ENCODE data around the gene PER2. TPM values are rescaled to one million over a fixed set of nuclear protein-coding genes. Genes with fewer than 3 reads are reported as not detected.
"Not testable (repeated sequence)": the region's sequence is repeated elsewhere in the genome, so short reads cannot be mapped to it uniquely, and the experiment has no call there.

Gene PER2
- total RNA-seq, 1 experiment from 2014 or later: 5.8 TPM

- no peak for DNase-seq (ENCODE audit: low read depth in 1 of 2, low spot score in 2 of 2)
- Histone ChIP-seq H3K27ac (no peak overlapping the region), H3K9me3 (replicated peaks) (no peaks in the 10 kb centered on the region; the same call in 1 of the 2 replicates), H3K4me1 (replicated peaks) (peaks cover 9% of the 10 kb centered on the region), H3K4me3 (no peak overlapping the region), H3K27me3 (replicated peaks) (no peaks in the 10 kb centered on the region), H3K36me3 (peaks cover 12% of the 10 kb centered on the region)
Measured at GRCh38 chr2:238322001-238322411, 33.6 kb upstream of the PER2 start.

GRCh38 chr2:238321467-238321866 is 33.1 kb upstream of the PER2 start:
- no peaks in the 10 kb centered on the region; the same call in 1 of the 2 replicates for H3K9me3 ChIP-seq (replicated peaks)
- H3K27ac ChIP-seq: no peak overlapping the region
- H3K4me3 ChIP-seq: peak overlapping the region; percentile 97

GRCh38 chr2:238320648-238321281 is 32.4 kb upstream of the PER2 start:
- no peaks in the 10 kb centered on the region; the same call in 1 of the 2 replicates for H3K9me3 ChIP-seq (replicated peaks)

More at GRCh38 chr2:238321467-238321866, 33.1 kb upstream of the PER2 start:
- Histone ChIP-seq H3K4me1 (replicated peaks) (peaks cover 9% of the 10 kb centered on the region), H3K36me3 (peaks cover 12% of the 10 kb centered on the region), H3K27me3 (replicated peaks) (no peaks in the 10 kb centered on the region)
- no peak for DNase-seq (ENCODE audit: low read depth in 1 of 2, low spot score in 2 of 2)

GRCh38 chr2:238320246-238320647 is 31.8 kb upstream of the PER2 start, which contains the start of gene TRAF3IP1:
Gene TRAF3IP1 (plus strand): TSS chr2:238320518. CDS start chr2:238320663, 145 bp downstream.
- H3K27me3 ChIP-seq (replicated peaks): no peaks in the 10 kb centered on the region
- peaks cover 9% of the 10 kb centered on the region for H3K4me1 ChIP-seq (replicated peaks)
- H3K36me3 ChIP-seq: peaks cover 9% of the 10 kb centered on the region
- H3K9me3 ChIP-seq (replicated peaks): no peaks in the 10 kb centered on the region; the same call in 1 of the 2 replicates
- peak; percentile 82 to 89 for DNase-seq (ENCODE audit: low read depth in 1 of 2, low spot score in 2 of 2)
- H3K27ac ChIP-seq: no peak within 1 kb of the TSS
- H3K4me3 ChIP-seq: peak within 1 kb of the TSS; percentile 97

More at GRCh38 chr2:238320648-238321281, 32.4 kb upstream of the PER2 start:
- DNase-seq (ENCODE audit: low read depth in 1 of 2, low spot score in 2 of 2): no peak
- Histone ChIP-seq H3K4me3 (peak overlapping the region; percentile 97), H3K36me3 (peaks cover 12% of the 10 kb centered on the region), H3K27ac (no peak overlapping the region), H3K4me1 (replicated peaks) (peaks cover 9% of the 10 kb centered on the region), H3K27me3 (replicated peaks) (no peaks in the 10 kb centered on the region)

GRCh38 chr2:238315031-238315595 is 26.7 kb upstream of the PER2 start:
- H3K4me3 ChIP-seq: no peak overlapping the region
- H3K36me3 ChIP-seq: no peaks in the 10 kb centered on the region
- no peak overlapping the region for H3K27ac ChIP-seq
- H3K9me3 ChIP-seq (replicated peaks): no peaks in the 10 kb centered on the region
- H3K4me1 ChIP-seq (replicated peaks): peaks cover 3% of the 10 kb centered on the region; the same call in 1 of the 2 replicates
- no peak for DNase-seq (ENCODE audit: low read depth in 1 of 2, low spot score in 2 of 2)
- H3K27me3 ChIP-seq (replicated peaks): no peaks in the 10 kb centered on the region

GRCh38 chr2:238314576-238314975 is 26.2 kb upstream of the PER2 start:
- H3K36me3 ChIP-seq: no peaks in the 10 kb centered on the region
- no peak overlapping the region for H3K27ac ChIP-seq
- H3K4me1 ChIP-seq (replicated peaks): no peaks in the 10 kb centered on the region
- no peaks in the 10 kb centered on the region for H3K27me3 ChIP-seq (replicated peaks)
- no peaks in the 10 kb centered on the region for H3K9me3 ChIP-seq (replicated peaks)
- no peak for DNase-seq (ENCODE audit: low read depth in 1 of 2, low spot score in 2 of 2)
- H3K4me3 ChIP-seq: no peak overlapping the region

GRCh38 chr2:238313991-238314350 is 25.6 kb upstream of the PER2 start:
- no peak for DNase-seq (ENCODE audit: low read depth in 1 of 2, low spot score in 2 of 2)
- no peak overlapping the region for H3K4me3 ChIP-seq
- H3K27ac ChIP-seq: no peak overlapping the region
- no peaks in the 10 kb centered on the region for H3K27me3 ChIP-seq (replicated peaks)
- no peaks in the 10 kb centered on the region for H3K9me3 ChIP-seq (replicated peaks)
- H3K4me1 ChIP-seq (replicated peaks): no peaks in the 10 kb centered on the region
- no peaks in the 10 kb centered on the region for H3K36me3 ChIP-seq

- Histone ChIP-seq H3K36me3 (no peaks in the 10 kb centered on the region), H3K4me3 (no peak overlapping the region), H3K9me3 (replicated peaks) (no peaks in the 10 kb centered on the region), H3K27ac (no peak overlapping the region), H3K27me3 (replicated peaks) (no peaks in the 10 kb centered on the region), H3K4me1 (replicated peaks) (no peaks in the 10 kb centered on the region)
- no peak for DNase-seq (ENCODE audit: low read depth in 1 of 2, low spot score in 2 of 2)
Measured at GRCh38 chr2:238313289-238313990, 25.0 kb upstream of the PER2 start.

- H3K27me3 ChIP-seq (replicated peaks); H3K9me3 ChIP-seq (replicated peaks); H3K27ac ChIP-seq; H3K4me3 ChIP-seq; DNase-seq (ENCODE audit: low read depth in 1 of 2, low spot score in 2 of 2); H3K4me1 ChIP-seq (replicated peaks); H3K36me3 ChIP-seq: not testable (repeated sequence)
Measured at GRCh38 chr2:238310721-238311120, 22.3 kb upstream of the PER2 start.

GRCh38 chr2:238308177-238308576 is 19.8 kb upstream of the PER2 start:
- Histone ChIP-seq H3K27me3 (replicated peaks) (no peaks in the 10 kb centered on the region), H3K36me3 (no peaks in the 10 kb centered on the region), H3K27ac (no peak overlapping the region)

GRCh38 chr2:238306672-238306998 is 18.2 kb upstream of the PER2 start:
- 0 out of 2 replicates have a peak, but pooled peaks cover 4% of the 10 kb centered on the region for H3K4me1 ChIP-seq (replicated peaks)
- H3K36me3 ChIP-seq: no peaks in the 10 kb centered on the region
- DNase-seq (ENCODE audit: low read depth in 1 of 2, low spot score in 2 of 2): no peak
- no peaks in the 10 kb centered on the region for H3K27me3 ChIP-seq (replicated peaks)
- no peaks in the 10 kb centered on the region for H3K9me3 ChIP-seq (replicated peaks)
- H3K27ac ChIP-seq: no peak overlapping the region
- no peak overlapping the region for H3K4me3 ChIP-seq

More at GRCh38 chr2:238308177-238308576, 19.8 kb upstream of the PER2 start:
- no peak overlapping the region for H3K4me3 ChIP-seq
- no peaks in the 10 kb centered on the region for H3K9me3 ChIP-seq (replicated peaks)
- H3K4me1 ChIP-seq (replicated peaks): no peaks in the 10 kb centered on the region
- no peak for DNase-seq (ENCODE audit: low read depth in 1 of 2, low spot score in 2 of 2)

GRCh38 chr2:238305965-238306671 is 17.7 kb upstream of the PER2 start:
- Histone ChIP-seq H3K4me3 (no peak overlapping the region), H3K27ac (no peak overlapping the region), H3K4me1 (replicated peaks) (0 out of 2 replicates have a peak, but pooled peaks cover 4% of the 10 kb centered on the region), H3K36me3 (no peaks in the 10 kb centered on the region), H3K27me3 (replicated peaks) (no peaks in the 10 kb centered on the region), H3K9me3 (replicated peaks) (no peaks in the 10 kb centered on the region)
- no peak for DNase-seq (ENCODE audit: low read depth in 1 of 2, low spot score in 2 of 2)

- H3K4me1 ChIP-seq (replicated peaks): 0 out of 2 replicates have a peak, but pooled peaks cover 4% of the 10 kb centered on the region
- no peak overlapping the region for H3K27ac ChIP-seq
- H3K27me3 ChIP-seq (replicated peaks): no peaks in the 10 kb centered on the region
- H3K4me3 ChIP-seq: no peak overlapping the region
- no peaks in the 10 kb centered on the region for H3K36me3 ChIP-seq
- no peak for DNase-seq (ENCODE audit: low read depth in 1 of 2, low spot score in 2 of 2)
- no peaks in the 10 kb centered on the region for H3K9me3 ChIP-seq (replicated peaks)
Measured at GRCh38 chr2:238305092-238305862, 16.9 kb upstream of the PER2 start.
